ENCODE results near the gene SYNGAP1. TPM values are rescaled to one million over a fixed set of nuclear protein-coding genes. Genes with fewer than 3 reads are reported as not detected.
A peak's percentile ranks its signal among the peaks of the same experiment; 100 is the strongest.

SYNGAP1 gene
- total RNA-seq, 2 donors from 2014 or later, result 6.1 to 24.8 TPM

GRCh38 chr6:33413241-33414120 lies 6.4 kb upstream of the SYNGAP1 start:
- DNase-seq (ENCODE audit: low spot score), result no peak
- Histone ChIP-seq H3K4me3 (no peak overlapping the region), H3K36me3 (no peaks in the 10 kb centered on the region), H3K9me3 (no peaks in the 10 kb centered on the region), H3K4me1 (replicated peaks) (peaks cover 12% of the 10 kb centered on the region), H3K27me3 (replicated peaks; ENCODE audit: insufficient read depth) (no peaks in the 10 kb centered on the region), H3K27ac (no peak overlapping the region)
- WGBS, result 79% methylated on average over 14 of the region's 14 CpGs
- TF ChIP-seq CTCF (IDR thresholded peaks at IDR 0.05), result no peak
- no peak for TF ChIP-seq POLR2AphosphoS5 (IDR thresholded peaks at IDR 0.05)
- no peak for TF ChIP-seq POLR2A (IDR thresholded peaks at IDR 0.05)
- intact Hi-C loops (cut with DNase I), result loop anchor here (5.0 to 10.0 kb wide), 2 partner anchors 96 to 439 kb away; partner anchors contain the start of gene ZBTB22

- 72% methylated on average over 12 of the region's 12 CpGs for WGBS
- DNase-seq (ENCODE audit: low spot score), result no peak
- Histone ChIP-seq H3K27me3 (replicated peaks; ENCODE audit: insufficient read depth) (no peaks in the 10 kb centered on the region), H3K27ac (no peak overlapping the region), H3K36me3 (no peaks in the 10 kb centered on the region), H3K4me3 (no peak overlapping the region), H3K4me1 (replicated peaks) (peaks cover 12% of the 10 kb centered on the region), H3K9me3 (no peaks in the 10 kb centered on the region)
- TF ChIP-seq CTCF (IDR thresholded peaks at IDR 0.05) (no peak), POLR2A (IDR thresholded peaks at IDR 0.05) (no peak), POLR2AphosphoS5 (IDR thresholded peaks at IDR 0.05) (no peak)
- intact Hi-C loops (cut with DNase I), result loop anchor here (5.0 to 10.0 kb wide), 2 partner anchors 97 to 440 kb away; partner anchors contain the start of gene ZBTB22
These were observed 5.1 kb upstream of the SYNGAP1 start for GRCh38 chr6:33414592-33415271.

GRCh38 chr6:33415831-33416230 lies 4.0 kb upstream of the SYNGAP1 start:
- Histone ChIP-seq H3K27ac (no peak overlapping the region), H3K4me1 (replicated peaks) (peaks cover 12% of the 10 kb centered on the region), H3K36me3 (no peaks in the 10 kb centered on the region), H3K27me3 (replicated peaks; ENCODE audit: insufficient read depth) (no peaks in the 10 kb centered on the region), H3K4me3 (no peak overlapping the region), H3K9me3 (no peaks in the 10 kb centered on the region)
- WGBS, result 68% methylated on average over 9 of the region's 9 CpGs
- intact Hi-C loops (cut with DNase I), result loop anchor here (10.0 kb wide), 1 partner anchor 441 kb away; no protein-coding TSS in a partner anchor
- no peak for DNase-seq (ENCODE audit: low spot score)
- TF ChIP-seq CTCF (IDR thresholded peaks at IDR 0.05) (no peak), POLR2A (IDR thresholded peaks at IDR 0.05) (no peak), POLR2AphosphoS5 (IDR thresholded peaks at IDR 0.05) (no peak)

GRCh38 chr6:33416386-33417127 lies 3.3 kb upstream of the SYNGAP1 start:
- peak overlapping the region; percentile 42 to 56 for H3K4me3 ChIP-seq
- peak overlapping the region; percentile 93 to 95 for H3K27ac ChIP-seq
- no peak for DNase-seq (ENCODE audit: low spot score)
- no peaks in the 10 kb centered on the region for H3K36me3 ChIP-seq
- peaks cover 12% of the 10 kb centered on the region for H3K4me1 ChIP-seq (replicated peaks)
- whole genome bisulfite sequencing, result 40% methylated on average over 12 of the region's 12 CpGs
- H3K27me3 ChIP-seq (replicated peaks; ENCODE audit: insufficient read depth), result no peaks in the 10 kb centered on the region
- intact Hi-C loops (cut with DNase I), result loop anchor here (10.0 kb wide), 1 partner anchor 442 kb away; no protein-coding TSS in a partner anchor
- no peak for TF ChIP-seq POLR2AphosphoS5 (IDR thresholded peaks at IDR 0.05)
- no peak for TF ChIP-seq CTCF (IDR thresholded peaks at IDR 0.05)
- no peak for TF ChIP-seq POLR2A (IDR thresholded peaks at IDR 0.05)
- no peaks in the 10 kb centered on the region for H3K9me3 ChIP-seq

Measured in prostate gland (tissue), 2 donors.